Measurements from ENCODE around the gene NDUFB10.

Gene NDUFB10

GRCh38 chr16:2009164-2009711, 49.9 kb downstream of the NDUFB10 start:
- no peak for DNase-seq (ENCODE audit: low read depth in 1 of 2, low spot score in 1 of 2)
- Histone ChIP-seq H3K4me3 (replicated peaks; ENCODE audit: insufficient read depth, low read length) (peak overlapping the region; percentile 63), H3K27me3 (ENCODE audit: insufficient read depth, poor library complexity, severe bottlenecking) (no peaks in the 10 kb centered on the region), H3K27ac (replicated peaks) (peak overlapping the region; percentile 64)
- TF ChIP-seq POLR2AphosphoS5 (IDR thresholded peaks at IDR 0.05; ENCODE audit: low read depth), result no peak
- TF ChIP-seq SPI1 (IDR thresholded peaks at IDR 0.05; ENCODE audit: borderline replicate concordance, low read depth), result no peak
- TF ChIP-seq, protein P1, sequence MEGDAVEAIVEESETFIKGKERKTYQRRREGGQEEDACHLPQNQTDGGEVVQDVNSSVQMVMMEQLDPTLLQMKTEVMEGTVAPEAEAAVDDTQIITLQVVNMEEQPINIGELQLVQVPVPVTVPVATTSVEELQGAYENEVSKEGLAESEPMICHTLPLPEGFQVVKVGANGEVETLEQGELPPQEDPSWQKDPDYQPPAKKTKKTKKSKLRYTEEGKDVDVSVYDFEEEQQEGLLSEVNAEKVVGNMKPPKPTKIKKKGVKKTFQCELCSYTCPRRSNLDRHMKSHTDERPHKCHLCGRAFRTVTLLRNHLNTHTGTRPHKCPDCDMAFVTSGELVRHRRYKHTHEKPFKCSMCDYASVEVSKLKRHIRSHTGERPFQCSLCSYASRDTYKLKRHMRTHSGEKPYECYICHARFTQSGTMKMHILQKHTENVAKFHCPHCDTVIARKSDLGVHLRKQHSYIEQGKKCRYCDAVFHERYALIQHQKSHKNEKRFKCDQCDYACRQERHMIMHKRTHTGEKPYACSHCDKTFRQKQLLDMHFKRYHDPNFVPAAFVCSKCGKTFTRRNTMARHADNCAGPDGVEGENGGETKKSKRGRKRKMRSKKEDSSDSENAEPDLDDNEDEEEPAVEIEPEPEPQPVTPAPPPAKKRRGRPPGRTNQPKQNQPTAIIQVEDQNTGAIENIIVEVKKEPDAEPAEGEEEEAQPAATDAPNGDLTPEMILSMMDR (IDR thresholded peaks at IDR 0.05; ENCODE audit: insufficient read depth, low read length), result no peak
- no peak for TF ChIP-seq REST (IDR thresholded peaks at IDR 0.05; ENCODE audit: insufficient replicate concordance, low read depth)
- no peak for TF ChIP-seq GABPA (IDR thresholded peaks at IDR 0.05; ENCODE audit: low read depth)

DNA sequence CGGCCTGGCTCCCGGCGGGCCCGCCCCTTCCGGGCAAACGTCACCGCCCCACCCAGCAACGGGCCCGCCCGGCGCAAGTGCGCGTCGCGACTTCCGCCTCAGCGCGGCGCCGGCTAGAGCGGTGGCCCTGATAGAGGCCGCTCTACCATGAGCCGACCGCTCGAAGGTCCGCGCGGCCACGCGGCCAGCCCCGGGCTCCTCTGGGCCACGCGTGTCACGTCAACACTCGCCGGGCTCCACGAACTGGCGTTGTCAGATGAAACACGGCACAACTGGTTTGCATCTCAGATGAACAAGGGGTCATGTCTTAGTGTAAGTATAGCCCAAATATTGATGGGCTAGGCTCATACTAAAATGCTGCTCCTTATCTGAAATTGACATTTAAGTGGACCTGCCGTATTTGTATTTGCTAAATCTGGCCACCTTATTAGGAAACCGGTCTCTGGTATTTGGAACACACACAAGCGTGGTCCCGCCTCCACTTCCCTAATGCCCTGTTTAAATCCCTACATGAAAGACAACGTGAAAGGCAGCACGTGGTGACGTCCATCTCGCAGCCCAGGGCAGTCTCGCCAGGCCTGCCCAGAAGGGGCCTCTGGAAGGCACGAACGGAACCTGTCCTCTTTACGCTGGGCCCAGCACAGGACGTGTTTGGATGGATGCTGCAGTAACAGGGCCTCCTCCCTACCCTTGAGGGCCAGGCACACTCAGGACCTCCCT, 50.6 kb downstream of the NDUFB10 start, which contains the start of gene ZNF598:
TSS of gene ZNF598 (minus strand) at position 31 of the 720 bp plus-strand sequence.
- peak; percentile 69 to 88 for DNase-seq (ENCODE audit: low read depth in 1 of 2, low spot score in 1 of 2)
- H3K27ac ChIP-seq (replicated peaks), result peak within 1 kb of the TSS; percentile 87
- no peaks in the 10 kb centered on the region for H3K27me3 ChIP-seq (ENCODE audit: insufficient read depth, poor library complexity, severe bottlenecking)
- peak within 1 kb of the TSS; percentile 63 for H3K4me3 ChIP-seq (replicated peaks; ENCODE audit: insufficient read depth, low read length)
- TF ChIP-seq, protein P1 (IDR thresholded peaks at IDR 0.05; ENCODE audit: insufficient read depth, low read length), result no peak
- TF ChIP-seq SPI1 (IDR thresholded peaks at IDR 0.05; ENCODE audit: borderline replicate concordance, low read depth) (peak; percentile 70; the same call in 1 of the 2 replicates), GABPA (IDR thresholded peaks at IDR 0.05; ENCODE audit: low read depth) (peak; percentile 82), POLR2AphosphoS5 (IDR thresholded peaks at IDR 0.05; ENCODE audit: low read depth) (peak; percentile 90)
